Sigmoid colon (tissue), 7 donors: ENCODE data around the gene ZNF775. TPM values are rescaled to one million over a fixed set of nuclear protein-coding genes. Genes with fewer than 3 reads are reported as not detected.

ENCODE experiments used
- DNase-seq: peaks from one replicate; pipeline ENCODE4 v3.0.0-alpha.2; 2019
- H3K27ac ChIP-seq, 4 donors: fragments of 200-600 bp; sonication (generic); one replicate each; pipeline ENCODE4 v1.5.1; 2016 to 2019; ENCODE audit warnings: mild to moderate bottlenecking in 1 of 4
- H3K27me3 ChIP-seq, 3 donors: fragments of 200-600 bp; sonication (generic); one replicate each; pipeline ENCODE4 v1.5.1; 2019; ENCODE audit warnings: mild to moderate bottlenecking in 1 of 3
- H3K36me3 ChIP-seq, 4 donors: fragments of 200-600 bp; sonication (generic); one replicate each; pipeline ENCODE4 v1.5.1; 2016 to 2019
- H3K4me1 ChIP-seq, 4 donors: fragments of 200-600 bp; sonication (generic); one replicate each; pipeline ENCODE4 v1.5.1; 2017 to 2019
- H3K4me3 ChIP-seq, 4 donors: fragments of 200-600 bp; sonication (generic); one replicate each; pipeline ENCODE4 v1.5.1; 2017 to 2019; ENCODE audit warnings: mild to moderate bottlenecking in 2 of 4, moderate library complexity in 1 of 4
- H3K9me3 ChIP-seq, 4 donors: fragments of 200-600 bp in 3 of 4; sonication (generic) in 3 of 4; one replicate each; pipeline versions ENCODE4 v1.5.1 to v1.6.1; 2013 to 2019
- CTCF ChIP-seq, 4 experiments: fragments of 450-650 bp in 3 of 4; fragments of 200-600 bp in 1 of 4; IDR thresholded peaks; one replicate each; pipeline ENCODE4 v1.5.1; 2016 to 2019; ENCODE audit warnings: antibody characterized with exemption in 4 of 4, mild to moderate bottlenecking in 3 of 4, moderate library complexity in 2 of 4
- EP300 ChIP-seq, 4 donors: sonication (generic); formaldehyde crosslinking; IDR thresholded peaks; one replicate each; pipeline ENCODE4 v1.6.1; 2017; ENCODE audit warnings: antibody characterized with exemption in 4 of 4
- POLR2A ChIP-seq, 2 donors: fragments of 450-650 bp; IDR thresholded peaks; one replicate each; pipeline ENCODE4 v1.6.1; 2016; ENCODE audit warnings: antibody characterized with exemption in 2 of 2, mild to moderate bottlenecking in 2 of 2, moderate library complexity in 2 of 2
- POLR2AphosphoS5 ChIP-seq, 4 donors: sonication (generic); formaldehyde crosslinking; IDR thresholded peaks; one replicate each; pipeline ENCODE4 v1.6.1; 2017; ENCODE audit warnings: antibody characterized with exemption in 4 of 4
- WGBS, 2 donors: extraction: QIAGEN DNeasy Blood & Tissue Kit; methylation state at CpG; one replicate each; pipeline ENCODE4 v1.1.7; 2013; 5-methylcytosine and 5-hydroxymethylcytosine counted together
- intact Hi-C: fragments of 100-400 bp; cut with DNase I; formaldehyde crosslinking; loops from one replicate; pipeline ENCODE4 v1.15.1; 2023
- polyA plus RNA-seq, 3 donors: library from polyadenylated mRNA; stranded (reverse); fragments of 200-250 nt; gene quantifications; one replicate each; pipeline ENCODE4 v1.2.3, GENCODE V29; 2013
- total RNA-seq, 4 donors: library from RNA; depleted of rRNA; stranded (reverse); fragments of >200 nt; gene quantifications; one replicate each; pipeline ENCODE4 v1.1.0, GENCODE V29; 2016
- donor health status: healthy with polysubstance abuse.
- donor health status: Bipolar disorder and iron deficiency.
- donor health status: healthy.

Gene ZNF775
- total and polyA plus RNA-seq, 7 donors = 3.0 to 10.7 (median 6.1) TPM

GRCh38 chr7:150408393-150409299 lies 29.5 kb downstream of the ZNF775 start:
- H3K36me3 ChIP-seq = peaks cover 0 to 31% (median 5%) of the 10 kb centered on the region in 4 donors
- intact Hi-C loops = loop anchor here (5.0 to 10.0 kb wide), 5 partner anchors 41 to 1261 kb away; partner anchors contain the start of genes ATP6V0E2, REPIN1, ZNF398 and ZNF467
- H3K4me1 ChIP-seq = peaks cover 0 to 34% (median 28%) of the 10 kb centered on the region in 4 donors
- H3K27ac ChIP-seq = peak overlapping the region in 3 of 4 donors; percentile 95 to 99 (median 96)
- 78% methylated on average over 21 to 22 of the region's 22 CpGs for whole genome bisulfite sequencing, 2 donors
- H3K27me3 ChIP-seq = no peaks in the 10 kb centered on the region
- TF ChIP-seq CTCF (IDR thresholded peaks at IDR 0.05) (no peak), POLR2AphosphoS5 (IDR thresholded peaks at IDR 0.05) (no peak), POLR2A (IDR thresholded peaks at IDR 0.05) (no peak), EP300 (IDR thresholded peaks at IDR 0.05) (no peak)
- no peak overlapping the region for H3K4me3 ChIP-seq
- peak; percentile 59 for DNase-seq
- H3K9me3 ChIP-seq = no peaks in the 10 kb centered on the region

- peak overlapping the region in 2 of 4 donors; percentile 8 to 42 for H3K27ac ChIP-seq
- intact Hi-C loops = loop anchor here (5.0 to 10.0 kb wide), 5 partner anchors 42 to 1262 kb away; partner anchors contain the start of genes ATP6V0E2, REPIN1, ZNF398 and ZNF467
Observed at GRCh38 chr7:150409300-150410030, 30.3 kb downstream of the ZNF775 start.

GRCh38 chr7:150410131-150410530 lies 31.0 kb downstream of the ZNF775 start:
- TF ChIP-seq CTCF (IDR thresholded peaks at IDR 0.05) = no peak
- no peak for TF ChIP-seq POLR2AphosphoS5 (IDR thresholded peaks at IDR 0.05)
- TF ChIP-seq POLR2A (IDR thresholded peaks at IDR 0.05) = no peak
- no peak for TF ChIP-seq EP300 (IDR thresholded peaks at IDR 0.05)
- peak; percentile 59 for DNase-seq
- H3K4me1 ChIP-seq = peaks cover 0 to 24% (median 19%) of the 10 kb centered on the region in 4 donors
- peaks cover 0 to 31% (median 5%) of the 10 kb centered on the region in 4 donors for H3K36me3 ChIP-seq
- H3K27ac ChIP-seq = no peak overlapping the region
- 91 to 95% methylated on average over 7 of the region's 7 CpGs for WGBS, 2 donors
- intact Hi-C loops = no loop called here
- H3K27me3 ChIP-seq = no peaks in the 10 kb centered on the region
- no peak overlapping the region for H3K4me3 ChIP-seq
- H3K9me3 ChIP-seq = no peaks in the 10 kb centered on the region

More at GRCh38 chr7:150409300-150410030, 30.3 kb downstream of the ZNF775 start:
- peak; percentile 63 for DNase-seq
- no peaks in the 10 kb centered on the region for H3K9me3 ChIP-seq
- H3K36me3 ChIP-seq = peaks cover 0 to 31% (median 5%) of the 10 kb centered on the region in 4 donors
- WGBS, 2 donors = 79 to 85% methylated on average over 10 of the region's 10 CpGs
- TF ChIP-seq POLR2AphosphoS5 (IDR thresholded peaks at IDR 0.05) (no peak), EP300 (IDR thresholded peaks at IDR 0.05) (no peak), POLR2A (IDR thresholded peaks at IDR 0.05) (no peak), CTCF (IDR thresholded peaks at IDR 0.05) (no peak)
- H3K27me3 ChIP-seq = no peaks in the 10 kb centered on the region
- H3K4me3 ChIP-seq = no peak overlapping the region
- H3K4me1 ChIP-seq = peaks cover 0 to 26% (median 20%) of the 10 kb centered on the region in 4 donors

- H3K4me1 ChIP-seq = peaks cover 0 to 23% (median 18%) of the 10 kb centered on the region in 4 donors
- H3K36me3 ChIP-seq = peaks cover 0 to 31% (median 5%) of the 10 kb centered on the region in 4 donors
- no peaks in the 10 kb centered on the region for H3K9me3 ChIP-seq
- no peaks in the 10 kb centered on the region for H3K27me3 ChIP-seq
- TF ChIP-seq POLR2AphosphoS5 (IDR thresholded peaks at IDR 0.05) (no peak), CTCF (IDR thresholded peaks at IDR 0.05) (no peak), POLR2A (IDR thresholded peaks at IDR 0.05) (no peak), EP300 (IDR thresholded peaks at IDR 0.05) (no peak)
- H3K4me3 ChIP-seq = no peak overlapping the region
- 84 to 87% methylated on average over 10 of the region's 10 CpGs for WGBS, 2 donors
- peak overlapping the region in 1 of 4 donors; percentile 23 for H3K27ac ChIP-seq
- peak; percentile 52 for DNase-seq
- intact Hi-C loops = no loop called here
Observed at GRCh38 chr7:150410680-150411346, 31.7 kb downstream of the ZNF775 start.
